ENCODE results near the gene NOL4L. TPM values are rescaled to one million over a fixed set of nuclear protein-coding genes. Genes with fewer than 3 reads are reported as not detected.

NOL4L gene
- total RNA-seq, 1 experiment from 2014 or later: 31.7 TPM

GRCh38 chr20:32427996-32428395, 157.1 kb downstream of the NOL4L start:
- no peak overlapping the region for H3K14ac ChIP-seq (ENCODE audit: insufficient read depth, low read length)
- Mint-ChIP-seq H3K27me3 (ENCODE audit: low read depth) (no peaks in the 10 kb centered on the region), H3K36me3 (ENCODE audit: insufficient read depth in 1 of 3, low read depth in 3 of 3) (peaks cover 3 to 21% (median 18%) of the 10 kb centered on the region in 3 experiments; a peak in 5 of 7 replicates), H3K9me3 (no peaks in the 10 kb centered on the region), H3K4me1 (no peaks in the 10 kb centered on the region), H3K4me3 (no peak overlapping the region), H3K27ac (no peak overlapping the region)
- DNase-seq: no peak
- no peak overlapping the region for H3K27ac ChIP-seq (ENCODE audit: insufficient read length, low read depth, low read length)
- H3K18ac ChIP-seq (ENCODE audit: insufficient read length, low read depth, low read length): no peak overlapping the region
- H3K23ac ChIP-seq (ENCODE audit: insufficient read length, low read depth, low read length): no peak overlapping the region
- no peaks in the 10 kb centered on the region for H3K9me3 ChIP-seq (ENCODE audit: control insufficient read depth, low read depth, low read length)
- no peak overlapping the region for H2AK5ac ChIP-seq (ENCODE audit: insufficient read length, low read length)
- H3K79me2 ChIP-seq (ENCODE audit: insufficient read depth, low read length): no peaks in the 10 kb centered on the region
- no peak overlapping the region for H2BK15ac ChIP-seq (ENCODE audit: low read depth, low read length)
- H3K9ac ChIP-seq (ENCODE audit: extremely low read depth, insufficient read length, low read length): no peak overlapping the region
- H2BK12ac ChIP-seq (ENCODE audit: insufficient read length, low read depth, low read length): no peak overlapping the region
- H4K5ac ChIP-seq (ENCODE audit: insufficient read length, low read depth, low read length): no peak overlapping the region
- H4K8ac ChIP-seq (replicated peaks; ENCODE audit: insufficient read length, low read depth, low read length): no peak overlapping the region
- H4K20me1 ChIP-seq (ENCODE audit: control insufficient read depth, insufficient read depth, insufficient read length): no peaks in the 10 kb centered on the region
- no peaks in the 10 kb centered on the region for H3K4me1 ChIP-seq (ENCODE audit: insufficient read depth, low read length)
- H3K27me3 ChIP-seq (ENCODE audit: insufficient read depth, low read length): no peaks in the 10 kb centered on the region
- no peak overlapping the region for H3T11ph ChIP-seq (ENCODE audit: low read length)
- no peak overlapping the region for H3K4ac ChIP-seq (ENCODE audit: low read depth, low read length)
- H2BK5ac ChIP-seq (ENCODE audit: insufficient read length, low read length): no peak overlapping the region
- no peak overlapping the region for H3K56ac ChIP-seq (ENCODE audit: insufficient read length, low read depth, low read length)
- WGBS (ENCODE audit: extremely low coverage, insufficient read length, low lambda C conversion rate): no CpG with 5 or more reads among the region's 6 CpGs
- no peak overlapping the region for H2AFZ ChIP-seq (ENCODE audit: low read length)
- no peak for TF ChIP-seq CTCF (conservative IDR thresholded peaks at IDR 0.05)
- no peak overlapping the region for H2BK120ac ChIP-seq (ENCODE audit: low read depth, low read length, poor library complexity, severe bottlenecking)
- no peak overlapping the region for H4K91ac ChIP-seq (ENCODE audit: insufficient read length, low read depth, low read length)
- no peaks in the 10 kb centered on the region for H3K23me2 ChIP-seq (ENCODE audit: insufficient read length, low read depth, low read length, poor library complexity, severe bottlenecking)
- H3K79me1 ChIP-seq (ENCODE audit: insufficient read depth, low read depth, low read length, poor library complexity, severe bottlenecking): no peaks in the 10 kb centered on the region
- H3K4me2 ChIP-seq (ENCODE audit: insufficient read depth, insufficient read length, low read length): no peak overlapping the region
- no peak overlapping the region for H2BK20ac ChIP-seq (ENCODE audit: low read depth, low read length, poor library complexity, severe bottlenecking)
